ENCODE measurements around the gene RAP1GDS1.

- TF ChIP-seq CTCF (IDR thresholded peaks at IDR 0.05 in 8 of 11, conservative IDR thresholded peaks at IDR 0.05 in 3 of 11) (peak; percentile 55 to 88 (median 78)), POLR2A (IDR thresholded peaks at IDR 0.05) (no peak)
Observed at GRCh38 chr4:98467627-98468072, 206.5 kb downstream of the RAP1GDS1 start.
